HFFc6 (cell line): ENCODE data around the gene RPL28. TPM values are rescaled to one million over a fixed set of nuclear protein-coding genes. Genes with fewer than 3 reads are reported as not detected.
"Not testable (repeated sequence)": the region's sequence is repeated elsewhere in the genome, so short reads cannot be mapped to it uniquely, and the experiment has no call there.

Source experiments
- DNase-seq: peaks from one replicate; pipeline ENCODE4 v3.0.0-alpha.2; 2018
- H3K27ac Mint-ChIP-seq: 2 replicates; pipeline ENCODE4 v1.8.0; 2020; ENCODE audit warnings: mild to moderate bottlenecking, mixed read lengths
- H3K27me3 Mint-ChIP-seq: 2 replicates; pipeline ENCODE4 v1.8.0; 2021; ENCODE audit warnings: mild to moderate bottlenecking, moderate library complexity, mixed read lengths; ENCODE audit not compliant: insufficient read depth
- H3K36me3 Mint-ChIP-seq: 2 replicates; pipeline ENCODE4 v1.8.0; 2021; ENCODE audit warnings: low read depth, mixed read lengths
- H3K4me1 Mint-ChIP-seq: 2 replicates; pipeline ENCODE4 v1.8.0; 2020; ENCODE audit warnings: low read depth, mixed read lengths
- H3K4me3 Mint-ChIP-seq: 2 replicates; pipeline ENCODE4 v1.8.0; 2020; ENCODE audit warnings: mild to moderate bottlenecking, moderate library complexity, mixed read lengths
- H3K9me3 Mint-ChIP-seq: 2 replicates; pipeline ENCODE4 v1.8.0; 2020; ENCODE audit warnings: mild to moderate bottlenecking, mixed read lengths
- CTCF ChIP-seq: fragments of 200-600 bp; sonication (generic); IDR thresholded peaks from 2 replicates; pipeline ENCODE4 v1.5.0; 2021; ENCODE audit warnings: antibody characterized with exemption, mild to moderate bottlenecking
- total RNA-seq, 6 experiments: library from RNA; stranded (reverse); fragmentation: NEBNext Ultra II Directional; extraction: Animal tissue kit (Norgen Biotek cat#: 25700); gene quantifications; 2 replicates in 1 of 6; 3 replicates in 5 of 6; pipeline ENCODE4 v1.2.3, GENCODE V29; 2021

RPL28 gene
- total RNA-seq, 6 experiments from 2014 or later: 2,082 to 2,537 (median 2,362) TPM

- H3K4me1 Mint-ChIP-seq: peaks cover 28% of the 10 kb centered on the region
- TF ChIP-seq CTCF: no peak
- H3K27ac Mint-ChIP-seq: peak overlapping the region; percentile 40; the same call in 1 of the 2 replicates
- no peak for DNase-seq
- H3K27me3 Mint-ChIP-seq: peaks cover 11% of the 10 kb centered on the region
- peaks cover under 1% of the 10 kb centered on the region; the same call in 1 of the 2 replicates for H3K9me3 Mint-ChIP-seq
- H3K36me3 Mint-ChIP-seq: peaks cover 49% of the 10 kb centered on the region
- peak overlapping the region; percentile 24 for H3K4me3 Mint-ChIP-seq
These were observed 16.8 kb downstream of the RPL28 start for GRCh38 chr19:55402509-55402908.

GRCh38 chr19:55405638-55406037 lies 19.9 kb downstream of the RPL28 start:
- H3K27ac Mint-ChIP-seq: peak overlapping the region; percentile 80
- peaks cover 4% of the 10 kb centered on the region; the same call in 1 of the 2 replicates for H3K9me3 Mint-ChIP-seq
- DNase-seq: no peak
- TF ChIP-seq CTCF: no peak
- peaks cover 33% of the 10 kb centered on the region for H3K4me1 Mint-ChIP-seq
- H3K36me3 Mint-ChIP-seq: peaks cover 38% of the 10 kb centered on the region
- H3K4me3 Mint-ChIP-seq: peak overlapping the region; percentile 91
- peaks cover 16% of the 10 kb centered on the region for H3K27me3 Mint-ChIP-seq

GRCh38 chr19:55406091-55406825 lies 20.5 kb downstream of the RPL28 start:
- Mint-ChIP-seq H3K36me3 (peaks cover 36% of the 10 kb centered on the region), H3K27me3 (peaks cover 16% of the 10 kb centered on the region), H3K27ac (peak overlapping the region; percentile 80), H3K9me3 (peaks cover 4% of the 10 kb centered on the region; the same call in 1 of the 2 replicates), H3K4me1 (peaks cover 33% of the 10 kb centered on the region), H3K4me3 (peak overlapping the region; percentile 91)
- TF ChIP-seq CTCF: no peak
- no peak for DNase-seq

GRCh38 chr19:55406826-55407549 lies 21.3 kb downstream of the RPL28 start:
- Mint-ChIP-seq H3K4me1 (peaks cover 33% of the 10 kb centered on the region), H3K27ac (peak overlapping the region; percentile 80), H3K27me3 (peaks cover 18% of the 10 kb centered on the region), H3K36me3 (peaks cover 33% of the 10 kb centered on the region), H3K4me3 (peak overlapping the region; percentile 91), H3K9me3 (peaks cover 4% of the 10 kb centered on the region; the same call in 1 of the 2 replicates)
- DNase-seq: no peak
- no peak for TF ChIP-seq CTCF

GRCh38 chr19:55407550-55407799 lies 21.7 kb downstream of the RPL28 start, which contains the start of gene UBE2S:
TSS of gene UBE2S (minus strand) at chr19:55407788. CDS start at chr19:55407589, 199 bp downstream.
- Mint-ChIP-seq H3K27ac (peak within 1 kb of the TSS; percentile 98), H3K4me1 (peaks cover 33% of the 10 kb centered on the region), H3K4me3 (peak within 1 kb of the TSS; percentile 91), H3K27me3 (peaks cover 18% of the 10 kb centered on the region), H3K36me3 (peaks cover 31% of the 10 kb centered on the region)
- not testable (repeated sequence) for H3K9me3 Mint-ChIP-seq, DNase-seq
